SKM-1 (cell line): ENCODE results near the gene GAGE12D.
"Not testable (repeated sequence)": the region's sequence is repeated elsewhere in the genome, so short reads cannot be mapped to it uniquely, and the experiment has no call there.

Experiments used
- DNase-seq: peaks from one replicate; lab custom pipeline; 2025; ENCODE audit not compliant: unreplicated experiment; lab: John Stamatoyannopoulos, UW

GAGE12D gene, protein sequence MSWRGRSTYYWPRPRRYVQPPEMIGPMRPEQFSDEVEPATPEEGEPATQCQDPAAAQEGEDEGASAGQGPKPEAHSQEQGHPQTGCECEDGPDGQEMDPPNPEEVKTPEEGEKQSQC

DNA sequence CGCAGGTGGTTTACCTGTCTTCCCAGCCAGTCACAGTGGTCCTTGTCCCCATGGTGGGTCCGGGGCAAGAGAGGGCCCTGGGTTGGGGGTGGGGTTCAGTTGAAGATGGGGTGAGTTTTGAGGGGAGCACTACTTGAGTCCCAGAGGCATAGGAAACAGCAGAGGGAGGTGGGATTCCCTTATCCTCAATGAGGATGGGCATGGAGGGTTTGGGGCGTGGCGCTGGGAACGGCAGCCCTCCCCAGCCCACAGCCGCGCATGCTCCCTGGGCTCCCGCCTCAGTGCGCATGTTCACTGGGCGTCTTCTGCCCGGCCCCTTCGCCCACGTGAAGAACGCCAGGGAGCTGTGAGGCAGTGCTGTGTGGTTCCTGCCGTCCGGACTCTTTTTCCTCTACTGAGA lies at the start of gene GAGE12D:
GAGE12D (plus strand) TSS at position 301 of the 400 bp plus-strand sequence. CDS start 1,155 bp downstream, outside the sequence.
- not testable (repeated sequence) for DNase-seq

DNA sequence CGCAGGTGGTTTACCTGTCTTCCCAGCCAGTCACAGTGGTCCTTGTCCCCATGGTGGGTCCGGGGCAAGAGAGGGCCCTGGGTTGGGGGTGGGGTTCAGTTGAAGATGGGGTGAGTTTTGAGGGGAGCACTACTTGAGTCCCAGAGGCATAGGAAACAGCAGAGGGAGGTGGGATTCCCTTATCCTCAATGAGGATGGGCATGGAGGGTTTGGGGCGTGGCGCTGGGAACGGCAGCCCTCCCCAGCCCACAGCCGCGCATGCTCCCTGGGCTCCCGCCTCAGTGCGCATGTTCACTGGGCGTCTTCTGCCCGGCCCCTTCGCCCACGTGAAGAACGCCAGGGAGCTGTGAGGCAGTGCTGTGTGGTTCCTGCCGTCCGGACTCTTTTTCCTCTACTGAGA lies 9.7 kb upstream of the GAGE12D start, which contains the start of gene GAGE12C:
GAGE12C (plus strand) TSS at position 301 of the 400 bp plus-strand sequence. CDS start 1,155 bp downstream, outside the sequence.
- DNase-seq: not testable (repeated sequence)

DNA sequence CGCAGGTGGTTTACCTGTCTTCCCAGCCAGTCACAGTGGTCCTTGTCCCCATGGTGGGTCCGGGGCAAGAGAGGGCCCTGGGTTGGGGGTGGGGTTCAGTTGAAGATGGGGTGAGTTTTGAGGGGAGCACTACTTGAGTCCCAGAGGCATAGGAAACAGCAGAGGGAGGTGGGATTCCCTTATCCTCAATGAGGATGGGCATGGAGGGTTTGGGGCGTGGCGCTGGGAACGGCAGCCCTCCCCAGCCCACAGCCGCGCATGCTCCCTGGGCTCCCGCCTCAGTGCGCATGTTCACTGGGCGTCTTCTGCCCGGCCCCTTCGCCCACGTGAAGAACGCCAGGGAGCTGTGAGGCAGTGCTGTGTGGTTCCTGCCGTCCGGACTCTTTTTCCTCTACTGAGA lies 9.5 kb downstream of the GAGE12D start, which contains the start of gene GAGE12E:
GAGE12E (plus strand) TSS at position 301 of the 400 bp plus-strand sequence. CDS start 1,155 bp downstream, outside the sequence.
- DNase-seq: not testable (repeated sequence)

DNA sequence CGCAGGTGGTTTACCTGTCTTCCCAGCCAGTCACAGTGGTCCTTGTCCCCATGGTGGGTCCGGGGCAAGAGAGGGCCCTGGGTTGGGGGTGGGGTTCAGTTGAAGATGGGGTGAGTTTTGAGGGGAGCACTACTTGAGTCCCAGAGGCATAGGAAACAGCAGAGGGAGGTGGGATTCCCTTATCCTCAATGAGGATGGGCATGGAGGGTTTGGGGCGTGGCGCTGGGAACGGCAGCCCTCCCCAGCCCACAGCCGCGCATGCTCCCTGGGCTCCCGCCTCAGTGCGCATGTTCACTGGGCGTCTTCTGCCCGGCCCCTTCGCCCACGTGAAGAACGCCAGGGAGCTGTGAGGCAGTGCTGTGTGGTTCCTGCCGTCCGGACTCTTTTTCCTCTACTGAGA lies 19.0 kb downstream of the GAGE12D start, which contains the start of gene GAGE12F:
GAGE12F (plus strand) TSS at position 301 of the 400 bp plus-strand sequence. CDS start 1,155 bp downstream, outside the sequence.
- DNase-seq: not testable (repeated sequence)

DNA sequence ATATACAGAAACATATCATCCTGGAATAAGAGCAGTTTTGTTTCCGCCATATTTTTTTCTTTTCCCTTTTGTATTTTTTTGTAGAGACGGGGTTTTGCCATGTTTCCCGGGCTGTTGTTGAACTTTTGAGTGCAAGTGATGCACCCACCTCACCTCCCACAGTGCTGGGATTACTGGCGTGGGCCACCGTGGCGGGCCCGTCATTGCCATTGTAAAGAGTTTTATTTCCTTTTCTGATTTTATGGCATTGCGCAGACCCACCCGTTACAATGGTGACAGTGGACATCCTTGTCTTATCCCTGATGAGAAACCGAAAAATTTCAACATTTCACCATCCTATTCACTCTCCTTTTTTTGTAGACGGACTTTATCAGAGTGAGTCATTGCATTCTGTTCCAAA lies 27.2 kb downstream of the GAGE12D start:
- DNase-seq: not testable (repeated sequence)

DNA sequence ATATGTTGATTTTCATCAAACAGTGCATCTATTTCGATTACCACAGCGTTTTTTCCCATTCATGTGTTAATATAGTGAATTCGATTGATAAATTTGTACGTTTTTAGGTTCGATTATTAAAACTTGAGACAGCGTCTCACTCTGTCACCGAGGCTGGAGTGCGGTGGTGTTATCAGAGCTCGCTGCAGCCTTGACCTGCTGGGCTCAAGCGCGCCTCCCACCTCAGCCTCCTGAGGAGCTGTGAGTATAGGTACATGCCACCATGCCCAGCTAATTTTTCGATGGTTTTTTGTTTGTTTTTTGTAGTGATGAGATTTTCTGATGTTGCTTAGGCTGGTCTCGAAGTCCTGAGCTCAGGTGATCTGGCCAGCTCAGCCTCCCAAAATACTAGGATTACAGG lies 27.6 kb downstream of the GAGE12D start:
- not testable (repeated sequence) for DNase-seq

DNA sequence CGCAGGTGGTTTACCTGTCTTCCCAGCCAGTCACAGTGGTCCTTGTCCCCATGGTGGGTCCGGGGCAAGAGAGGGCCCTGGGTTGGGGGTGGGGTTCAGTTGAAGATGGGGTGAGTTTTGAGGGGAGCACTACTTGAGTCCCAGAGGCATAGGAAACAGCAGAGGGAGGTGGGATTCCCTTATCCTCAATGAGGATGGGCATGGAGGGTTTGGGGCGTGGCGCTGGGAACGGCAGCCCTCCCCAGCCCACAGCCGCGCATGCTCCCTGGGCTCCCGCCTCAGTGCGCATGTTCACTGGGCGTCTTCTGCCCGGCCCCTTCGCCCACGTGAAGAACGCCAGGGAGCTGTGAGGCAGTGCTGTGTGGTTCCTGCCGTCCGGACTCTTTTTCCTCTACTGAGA lies 28.6 kb downstream of the GAGE12D start, which contains the start of gene GAGE12G:
GAGE12G (plus strand) TSS at position 301 of the 400 bp plus-strand sequence. CDS start 1,155 bp downstream, outside the sequence.
- DNase-seq: not testable (repeated sequence)

DNA sequence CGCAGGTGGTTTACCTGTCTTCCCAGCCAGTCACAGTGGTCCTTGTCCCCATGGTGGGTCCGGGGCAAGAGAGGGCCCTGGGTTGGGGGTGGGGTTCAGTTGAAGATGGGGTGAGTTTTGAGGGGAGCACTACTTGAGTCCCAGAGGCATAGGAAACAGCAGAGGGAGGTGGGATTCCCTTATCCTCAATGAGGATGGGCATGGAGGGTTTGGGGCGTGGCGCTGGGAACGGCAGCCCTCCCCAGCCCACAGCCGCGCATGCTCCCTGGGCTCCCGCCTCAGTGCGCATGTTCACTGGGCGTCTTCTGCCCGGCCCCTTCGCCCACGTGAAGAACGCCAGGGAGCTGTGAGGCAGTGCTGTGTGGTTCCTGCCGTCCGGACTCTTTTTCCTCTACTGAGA lies 38.1 kb downstream of the GAGE12D start, which contains the start of gene GAGE12H:
GAGE12H (plus strand) TSS at position 301 of the 400 bp plus-strand sequence. CDS start 1,155 bp downstream, outside the sequence.
- not testable (repeated sequence) for DNase-seq

DNA sequence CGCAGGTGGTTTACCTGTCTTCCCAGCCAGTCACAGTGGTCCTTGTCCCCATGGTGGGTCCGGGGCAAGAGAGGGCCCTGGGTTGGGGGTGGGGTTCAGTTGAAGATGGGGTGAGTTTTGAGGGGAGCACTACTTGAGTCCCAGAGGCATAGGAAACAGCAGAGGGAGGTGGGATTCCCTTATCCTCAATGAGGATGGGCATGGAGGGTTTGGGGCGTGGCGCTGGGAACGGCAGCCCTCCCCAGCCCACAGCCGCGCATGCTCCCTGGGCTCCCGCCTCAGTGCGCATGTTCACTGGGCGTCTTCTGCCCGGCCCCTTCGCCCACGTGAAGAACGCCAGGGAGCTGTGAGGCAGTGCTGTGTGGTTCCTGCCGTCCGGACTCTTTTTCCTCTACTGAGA lies 47.7 kb downstream of the GAGE12D start, which contains the start of gene GAGE2A:
GAGE2A (plus strand) TSS at position 301 of the 400 bp plus-strand sequence. CDS start 1,155 bp downstream, outside the sequence.
- DNase-seq: not testable (repeated sequence)

DNA sequence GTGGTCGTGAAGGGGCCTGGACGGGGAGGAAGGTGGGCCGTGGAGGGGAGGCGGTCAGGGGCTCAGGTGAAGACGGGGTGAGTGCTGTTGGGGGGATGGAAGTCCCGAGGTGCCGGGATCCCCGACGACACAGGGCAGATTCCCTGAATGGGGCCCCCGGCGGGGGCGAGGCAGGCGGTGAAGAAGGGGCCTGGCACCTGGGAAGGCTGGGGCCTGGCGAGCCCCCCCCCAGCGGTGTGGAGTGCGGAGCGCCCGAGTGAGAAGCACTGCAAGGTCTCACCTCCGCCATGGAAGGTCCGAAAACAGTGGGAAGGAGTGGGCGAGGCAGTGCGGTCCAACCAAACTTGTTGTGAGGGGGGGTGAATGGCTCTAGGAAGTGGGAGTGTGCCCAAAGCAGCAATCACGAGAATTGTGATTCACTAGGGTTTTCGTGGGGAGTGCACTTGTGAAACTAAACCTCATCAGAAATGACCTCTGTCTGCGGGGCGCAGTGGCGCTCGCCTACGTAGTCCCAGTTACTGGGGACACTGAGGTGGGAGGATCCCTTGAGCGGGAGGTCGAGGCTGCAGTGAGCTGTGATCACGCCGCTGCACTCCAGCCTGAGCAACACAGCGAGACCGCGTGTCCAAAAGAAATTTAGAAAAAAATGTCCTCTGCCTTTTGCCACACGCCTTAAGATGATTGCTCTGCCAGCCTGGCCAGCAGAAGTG lies 48.4 kb downstream of the GAGE12D start:
- DNase-seq: not testable (repeated sequence)

DNA sequence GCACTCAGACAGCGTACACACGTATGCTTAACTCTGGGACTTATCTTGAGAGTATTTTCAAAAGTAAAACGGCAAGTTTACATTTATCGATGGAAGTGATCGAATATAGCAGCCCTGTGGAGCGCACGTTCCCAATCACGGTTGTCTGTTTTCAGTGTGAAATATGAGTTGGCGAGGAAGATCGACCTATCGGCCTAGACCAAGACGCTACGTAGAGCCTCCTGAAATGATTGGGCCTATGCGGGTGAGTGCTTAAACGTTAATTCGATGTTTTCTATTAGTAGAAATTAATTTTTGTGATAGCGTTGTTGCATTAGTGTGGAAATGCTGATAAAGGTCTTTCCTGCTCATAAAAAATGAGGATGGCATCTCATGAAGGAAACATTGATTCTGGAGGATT lies 49.0 kb downstream of the GAGE12D start:
- DNase-seq: not testable (repeated sequence)
